ENCODE measurements around the gene PDGFC. TPM values are rescaled to one million over a fixed set of nuclear protein-coding genes. Genes with fewer than 3 reads are reported as not detected.

Gene PDGFC
- total RNA-seq, 1 donor from 2014 or later = 82.5 TPM

- Histone ChIP-seq H3K27me3 (ENCODE audit: control insufficient read depth, insufficient read depth, low read length) (no peaks in the 10 kb centered on the region), H3K36me3 (ENCODE audit: control insufficient read depth, insufficient read depth, low read length) (no peaks in the 10 kb centered on the region), H3K4me3 (ENCODE audit: low read depth, low read length) (no peak overlapping the region)
- no peak for TF ChIP-seq CTCF (IDR thresholded peaks at IDR 0.05; ENCODE audit: insufficient read depth, low read length, poor library complexity, severe bottlenecking)
- no peak for DNase-seq (ENCODE audit: low read depth)
Measured at GRCh38 chr4:156825074-156825473, 146.5 kb downstream of the PDGFC start.

- no peaks in the 10 kb centered on the region for H3K36me3 ChIP-seq (ENCODE audit: control insufficient read depth, insufficient read depth, low read length)
- no peak overlapping the region for H3K4me3 ChIP-seq (ENCODE audit: low read depth, low read length)
- no peak for TF ChIP-seq CTCF (IDR thresholded peaks at IDR 0.05; ENCODE audit: insufficient read depth, low read length, poor library complexity, severe bottlenecking)
- no peaks in the 10 kb centered on the region for H3K27me3 ChIP-seq (ENCODE audit: control insufficient read depth, insufficient read depth, low read length)
- no peak for DNase-seq (ENCODE audit: low read depth)
Measured at GRCh38 chr4:156824451-156825060, 147.0 kb downstream of the PDGFC start.

- no peak for TF ChIP-seq CTCF (IDR thresholded peaks at IDR 0.05; ENCODE audit: insufficient read depth, low read length, poor library complexity, severe bottlenecking)
Measured at GRCh38 chr4:156820931-156821330, 150.7 kb downstream of the PDGFC start.

GRCh38 chr4:156816360-156816755, 155.2 kb downstream of the PDGFC start:
- no peaks in the 10 kb centered on the region for H3K36me3 ChIP-seq (ENCODE audit: control insufficient read depth, insufficient read depth, low read length)
- H3K4me3 ChIP-seq (ENCODE audit: low read depth, low read length) = no peak overlapping the region
- TF ChIP-seq CTCF (IDR thresholded peaks at IDR 0.05; ENCODE audit: insufficient read depth, low read length, poor library complexity, severe bottlenecking) = no peak
- DNase-seq (ENCODE audit: low read depth) = no peak
- H3K27me3 ChIP-seq (ENCODE audit: control insufficient read depth, insufficient read depth, low read length) = no peaks in the 10 kb centered on the region

More at GRCh38 chr4:156820931-156821330, 150.7 kb downstream of the PDGFC start:
- Histone ChIP-seq H3K27me3 (ENCODE audit: control insufficient read depth, insufficient read depth, low read length) (no peaks in the 10 kb centered on the region), H3K36me3 (ENCODE audit: control insufficient read depth, insufficient read depth, low read length) (no peaks in the 10 kb centered on the region), H3K4me3 (ENCODE audit: low read depth, low read length) (no peak overlapping the region)
- DNase-seq (ENCODE audit: low read depth) = no peak

GRCh38 chr4:156815717-156816359, 155.8 kb downstream of the PDGFC start:
- H3K36me3 ChIP-seq (ENCODE audit: control insufficient read depth, insufficient read depth, low read length) = no peaks in the 10 kb centered on the region
- TF ChIP-seq CTCF (IDR thresholded peaks at IDR 0.05; ENCODE audit: insufficient read depth, low read length, poor library complexity, severe bottlenecking) = no peak
- no peaks in the 10 kb centered on the region for H3K27me3 ChIP-seq (ENCODE audit: control insufficient read depth, insufficient read depth, low read length)
- DNase-seq (ENCODE audit: low read depth) = no peak
- no peak overlapping the region for H3K4me3 ChIP-seq (ENCODE audit: low read depth, low read length)

- Histone ChIP-seq H3K27me3 (ENCODE audit: control insufficient read depth, insufficient read depth, low read length) (no peaks in the 10 kb centered on the region), H3K4me3 (ENCODE audit: low read depth, low read length) (no peak overlapping the region)
- no peak for TF ChIP-seq CTCF (IDR thresholded peaks at IDR 0.05; ENCODE audit: insufficient read depth, low read length, poor library complexity, severe bottlenecking)
Measured at GRCh38 chr4:156811963-156812362, 159.6 kb downstream of the PDGFC start.

More at GRCh38 chr4:156811963-156812362, 159.6 kb downstream of the PDGFC start:
- DNase-seq (ENCODE audit: low read depth) = no peak
- H3K36me3 ChIP-seq (ENCODE audit: control insufficient read depth, insufficient read depth, low read length) = no peaks in the 10 kb centered on the region
